ENCODE data around the gene SHROOM3. TPM values are rescaled to one million over a fixed set of nuclear protein-coding genes. Genes with fewer than 3 reads are reported as not detected.

The SHROOM3 gene
- total RNA-seq, 1 experiment from 2014 or later = 0.78 TPM

- H3K79me2 ChIP-seq (ENCODE audit: low read length) = no peaks in the 10 kb centered on the region
- H3K4me3 ChIP-seq (ENCODE audit: low read length) = no peak overlapping the region
- H3K4me2 ChIP-seq (ENCODE audit: low read depth, low read length, poor library complexity, severe bottlenecking) = no peak overlapping the region
- no peaks in the 10 kb centered on the region for H3K4me1 ChIP-seq (ENCODE audit: low read length)
- no peaks in the 10 kb centered on the region for H4K20me1 ChIP-seq (ENCODE audit: insufficient read depth, low read depth, low read length)
- H3K9me3 ChIP-seq (ENCODE audit: low read length) = no peaks in the 10 kb centered on the region
- H3K27me3 ChIP-seq (ENCODE audit: low read length) = no peaks in the 10 kb centered on the region
- H3K27ac ChIP-seq (ENCODE audit: low read length) = no peak overlapping the region
- no peaks in the 10 kb centered on the region for H3K36me3 ChIP-seq (ENCODE audit: insufficient read depth, low read length)
- DNase-seq = no peak
- no peak overlapping the region for H2AFZ ChIP-seq (ENCODE audit: low read length)
- no peaks in the 10 kb centered on the region for H3K9me2 ChIP-seq (replicated peaks; ENCODE audit: insufficient read depth, low read length)
- H3K9ac ChIP-seq (ENCODE audit: low read length) = no peak overlapping the region
Observed at GRCh38 chr4:76779740-76780459, 344.9 kb downstream of the SHROOM3 start.

- H3K27ac ChIP-seq (ENCODE audit: low read length) = no peak overlapping the region
- H3K4me1 ChIP-seq (ENCODE audit: low read length) = no peaks in the 10 kb centered on the region
- no peak overlapping the region for H2AFZ ChIP-seq (ENCODE audit: low read length)
- no peak overlapping the region for H3K9ac ChIP-seq (ENCODE audit: low read length)
- no peak overlapping the region for H3K4me3 ChIP-seq (ENCODE audit: low read length)
- no peaks in the 10 kb centered on the region for H3K27me3 ChIP-seq (ENCODE audit: low read length)
- no peaks in the 10 kb centered on the region for H4K20me1 ChIP-seq (ENCODE audit: insufficient read depth, low read depth, low read length)
- no peaks in the 10 kb centered on the region for H3K79me2 ChIP-seq (ENCODE audit: low read length)
- no peak for DNase-seq
- H3K36me3 ChIP-seq (ENCODE audit: insufficient read depth, low read length) = no peaks in the 10 kb centered on the region
- no peak overlapping the region for H3K4me2 ChIP-seq (ENCODE audit: low read depth, low read length, poor library complexity, severe bottlenecking)
- no peaks in the 10 kb centered on the region for H3K9me3 ChIP-seq (ENCODE audit: low read length)
- H3K9me2 ChIP-seq (replicated peaks; ENCODE audit: insufficient read depth, low read length) = no peaks in the 10 kb centered on the region
Observed at GRCh38 chr4:76780781-76781697, 346.0 kb downstream of the SHROOM3 start.

- H3K4me3 ChIP-seq (ENCODE audit: low read length) = no peak overlapping the region
- no peaks in the 10 kb centered on the region for H3K9me3 ChIP-seq (ENCODE audit: low read length)
- no peaks in the 10 kb centered on the region for H3K79me2 ChIP-seq (ENCODE audit: low read length)
- no peaks in the 10 kb centered on the region for H3K27me3 ChIP-seq (ENCODE audit: low read length)
- H3K27ac ChIP-seq (ENCODE audit: low read length) = no peak overlapping the region
- H3K36me3 ChIP-seq (ENCODE audit: insufficient read depth, low read length) = no peaks in the 10 kb centered on the region
- no peak overlapping the region for H3K9ac ChIP-seq (ENCODE audit: low read length)
- no peaks in the 10 kb centered on the region for H3K9me2 ChIP-seq (replicated peaks; ENCODE audit: insufficient read depth, low read length)
- H4K20me1 ChIP-seq (ENCODE audit: insufficient read depth, low read depth, low read length) = no peaks in the 10 kb centered on the region
- no peaks in the 10 kb centered on the region for H3K4me1 ChIP-seq (ENCODE audit: low read length)
- H2AFZ ChIP-seq (ENCODE audit: low read length) = no peak overlapping the region
- DNase-seq = no peak
- no peak overlapping the region for H3K4me2 ChIP-seq (ENCODE audit: low read depth, low read length, poor library complexity, severe bottlenecking)
Observed at GRCh38 chr4:76781698-76782595, 346.9 kb downstream of the SHROOM3 start.

GRCh38 chr4:76782837-76783236 lies 347.8 kb downstream of the SHROOM3 start:
- Histone ChIP-seq H2AFZ (ENCODE audit: low read length) (no peak overlapping the region), H3K36me3 (ENCODE audit: insufficient read depth, low read length) (no peaks in the 10 kb centered on the region), H3K27me3 (ENCODE audit: low read length) (no peaks in the 10 kb centered on the region), H3K4me3 (ENCODE audit: low read length) (no peak overlapping the region), H3K27ac (ENCODE audit: low read length) (no peak overlapping the region), H3K9ac (ENCODE audit: low read length) (no peak overlapping the region), H3K4me2 (ENCODE audit: low read depth, low read length, poor library complexity, severe bottlenecking) (no peak overlapping the region), H3K79me2 (ENCODE audit: low read length) (no peaks in the 10 kb centered on the region), H4K20me1 (ENCODE audit: insufficient read depth, low read depth, low read length) (no peaks in the 10 kb centered on the region), H3K4me1 (ENCODE audit: low read length) (no peaks in the 10 kb centered on the region), H3K9me2 (replicated peaks; ENCODE audit: insufficient read depth, low read length) (no peaks in the 10 kb centered on the region), H3K9me3 (ENCODE audit: low read length) (no peaks in the 10 kb centered on the region)
- DNase-seq = no peak

- H3K27ac ChIP-seq (ENCODE audit: low read length) = no peak overlapping the region
- no peaks in the 10 kb centered on the region for H3K4me1 ChIP-seq (ENCODE audit: low read length)
- H3K4me2 ChIP-seq (ENCODE audit: low read depth, low read length, poor library complexity, severe bottlenecking) = no peak overlapping the region
- no peaks in the 10 kb centered on the region for H3K79me2 ChIP-seq (ENCODE audit: low read length)
- no peak for DNase-seq
- H3K9me2 ChIP-seq (replicated peaks; ENCODE audit: insufficient read depth, low read length) = no peaks in the 10 kb centered on the region
- H3K36me3 ChIP-seq (ENCODE audit: insufficient read depth, low read length) = no peaks in the 10 kb centered on the region
- no peak overlapping the region for H2AFZ ChIP-seq (ENCODE audit: low read length)
- no peak overlapping the region for H3K4me3 ChIP-seq (ENCODE audit: low read length)
- H3K9me3 ChIP-seq (ENCODE audit: low read length) = no peaks in the 10 kb centered on the region
- H3K9ac ChIP-seq (ENCODE audit: low read length) = no peak overlapping the region
- H4K20me1 ChIP-seq (ENCODE audit: insufficient read depth, low read depth, low read length) = no peaks in the 10 kb centered on the region
- no peaks in the 10 kb centered on the region for H3K27me3 ChIP-seq (ENCODE audit: low read length)
Observed at GRCh38 chr4:76783836-76784235, 348.8 kb downstream of the SHROOM3 start.

GRCh38 chr4:76784237-76784636 lies 349.2 kb downstream of the SHROOM3 start:
- peak; percentile 63 for DNase-seq
- H3K9me3 ChIP-seq (ENCODE audit: low read length) = no peaks in the 10 kb centered on the region
- H3K4me1 ChIP-seq (ENCODE audit: low read length) = no peaks in the 10 kb centered on the region
- H3K27me3 ChIP-seq (ENCODE audit: low read length) = no peaks in the 10 kb centered on the region
- no peaks in the 10 kb centered on the region for H3K36me3 ChIP-seq (ENCODE audit: insufficient read depth, low read length)
- no peak overlapping the region for H3K9ac ChIP-seq (ENCODE audit: low read length)
- no peaks in the 10 kb centered on the region for H3K79me2 ChIP-seq (ENCODE audit: low read length)
- no peak overlapping the region for H3K4me2 ChIP-seq (ENCODE audit: low read depth, low read length, poor library complexity, severe bottlenecking)
- H3K4me3 ChIP-seq (ENCODE audit: low read length) = no peak overlapping the region
- H2AFZ ChIP-seq (ENCODE audit: low read length) = no peak overlapping the region
- H4K20me1 ChIP-seq (ENCODE audit: insufficient read depth, low read depth, low read length) = no peaks in the 10 kb centered on the region
- H3K9me2 ChIP-seq (replicated peaks; ENCODE audit: insufficient read depth, low read length) = no peaks in the 10 kb centered on the region
- no peak overlapping the region for H3K27ac ChIP-seq (ENCODE audit: low read length)

GRCh38 chr4:76787898-76788297 lies 352.9 kb downstream of the SHROOM3 start:
- Histone ChIP-seq H3K79me2 (ENCODE audit: low read length) (no peaks in the 10 kb centered on the region), H3K27ac (ENCODE audit: low read length) (no peak overlapping the region), H3K9me2 (replicated peaks; ENCODE audit: insufficient read depth, low read length) (no peaks in the 10 kb centered on the region), H3K9ac (ENCODE audit: low read length) (no peak overlapping the region), H3K4me1 (ENCODE audit: low read length) (no peaks in the 10 kb centered on the region), H3K4me2 (ENCODE audit: low read depth, low read length, poor library complexity, severe bottlenecking) (no peak overlapping the region), H2AFZ (ENCODE audit: low read length) (no peak overlapping the region), H3K27me3 (ENCODE audit: low read length) (no peaks in the 10 kb centered on the region), H4K20me1 (ENCODE audit: insufficient read depth, low read depth, low read length) (no peaks in the 10 kb centered on the region), H3K36me3 (ENCODE audit: insufficient read depth, low read length) (no peaks in the 10 kb centered on the region), H3K4me3 (ENCODE audit: low read length) (no peak overlapping the region), H3K9me3 (ENCODE audit: low read length) (no peaks in the 10 kb centered on the region)
- DNase-seq = no peak

- no peak overlapping the region for H3K4me2 ChIP-seq (ENCODE audit: low read depth, low read length, poor library complexity, severe bottlenecking)
- no peaks in the 10 kb centered on the region for H3K79me2 ChIP-seq (ENCODE audit: low read length)
- H3K4me3 ChIP-seq (ENCODE audit: low read length) = no peak overlapping the region
- no peaks in the 10 kb centered on the region for H3K27me3 ChIP-seq (ENCODE audit: low read length)
- no peak for DNase-seq
- no peaks in the 10 kb centered on the region for H3K4me1 ChIP-seq (ENCODE audit: low read length)
- no peak overlapping the region for H3K27ac ChIP-seq (ENCODE audit: low read length)
- H4K20me1 ChIP-seq (ENCODE audit: insufficient read depth, low read depth, low read length) = no peaks in the 10 kb centered on the region
- no peaks in the 10 kb centered on the region for H3K9me3 ChIP-seq (ENCODE audit: low read length)
- no peaks in the 10 kb centered on the region for H3K36me3 ChIP-seq (ENCODE audit: insufficient read depth, low read length)
- no peak overlapping the region for H2AFZ ChIP-seq (ENCODE audit: low read length)
- H3K9me2 ChIP-seq (replicated peaks; ENCODE audit: insufficient read depth, low read length) = no peaks in the 10 kb centered on the region
- H3K9ac ChIP-seq (ENCODE audit: low read length) = no peak overlapping the region
Observed at GRCh38 chr4:76790377-76790776, 355.3 kb downstream of the SHROOM3 start.

Measured in Karpas-422 (cell line).